GM18909 (cell line): Measurements from ENCODE around the gene CHRNA5.
"Not testable (repeated sequence)": the region's sequence is repeated elsewhere in the genome, so short reads cannot be mapped to it uniquely, and the experiment has no call there.

Experiments used
- ATAC-seq: cut with Tn5 transposase; IDR thresholded peaks from one replicate; pipeline ENCODE4 v1.9.1; 2021; ENCODE audit warnings: mild to moderate bottlenecking; ENCODE audit not compliant: unreplicated experiment, poor library complexity

Gene CHRNA5

DNA sequence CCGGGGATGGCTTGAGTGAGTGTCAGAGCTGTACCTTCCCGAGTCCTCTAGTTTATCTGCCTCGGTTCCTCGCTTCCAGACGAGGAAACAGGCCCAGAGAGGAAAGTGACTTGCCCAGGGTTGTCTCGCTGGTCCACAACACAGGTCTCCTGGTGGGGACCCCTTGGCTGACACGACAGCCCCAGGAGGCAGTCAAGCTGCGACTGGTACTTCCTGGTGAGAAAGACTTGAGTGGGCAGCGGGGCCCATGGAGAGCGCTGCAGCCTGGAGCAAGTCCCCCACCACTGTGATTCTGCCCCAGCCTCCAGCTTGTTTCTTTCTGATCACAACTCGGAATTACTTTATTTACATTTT, 600 bp upstream of the CHRNA5 start:
- ATAC-seq = no peak

DNA sequence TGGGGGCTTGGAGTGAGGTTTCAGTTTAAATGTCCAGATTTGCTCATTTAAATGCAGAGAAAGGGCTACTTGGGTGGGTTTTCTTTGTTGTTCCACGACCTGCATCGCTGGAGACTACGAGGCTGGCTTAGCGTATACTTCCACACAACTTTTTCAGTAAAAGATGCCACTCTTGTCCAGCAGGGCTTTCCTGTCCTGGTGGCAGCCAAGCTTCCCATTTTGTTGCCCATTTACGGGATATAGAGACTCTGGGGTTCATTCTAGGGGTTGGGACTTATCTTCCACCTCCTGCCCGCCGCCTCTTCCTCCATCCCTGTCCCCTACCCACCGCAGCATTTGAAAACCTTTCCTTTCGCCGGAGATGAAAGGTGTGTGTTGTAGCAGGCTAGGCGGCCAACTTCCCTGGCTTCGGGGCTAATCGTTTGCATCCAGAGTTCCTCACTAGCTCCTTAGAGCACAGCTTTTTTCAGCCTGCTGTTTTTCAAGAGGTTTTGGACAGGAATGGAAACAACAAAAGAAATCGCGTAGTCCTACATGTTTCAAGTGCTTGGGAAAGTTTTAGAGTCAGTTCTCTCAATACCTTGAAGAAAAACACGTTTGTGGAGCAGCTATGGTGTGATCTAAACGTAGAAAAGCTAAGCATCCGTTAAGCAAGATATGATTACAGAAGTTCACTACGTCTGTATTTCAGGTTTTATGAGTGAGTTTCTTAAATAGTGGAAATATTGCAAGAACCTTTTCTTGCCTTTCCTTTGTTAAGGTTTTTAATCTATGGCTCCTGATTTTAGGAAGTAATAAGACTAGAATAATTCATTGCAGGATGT, 843 bp downstream of the CHRNA5 start:
- ATAC-seq = no peak

- ATAC-seq = no peak
These were observed 2.2 kb downstream of the CHRNA5 start for GRCh38 chr15:78567531-78567930.

DNA sequence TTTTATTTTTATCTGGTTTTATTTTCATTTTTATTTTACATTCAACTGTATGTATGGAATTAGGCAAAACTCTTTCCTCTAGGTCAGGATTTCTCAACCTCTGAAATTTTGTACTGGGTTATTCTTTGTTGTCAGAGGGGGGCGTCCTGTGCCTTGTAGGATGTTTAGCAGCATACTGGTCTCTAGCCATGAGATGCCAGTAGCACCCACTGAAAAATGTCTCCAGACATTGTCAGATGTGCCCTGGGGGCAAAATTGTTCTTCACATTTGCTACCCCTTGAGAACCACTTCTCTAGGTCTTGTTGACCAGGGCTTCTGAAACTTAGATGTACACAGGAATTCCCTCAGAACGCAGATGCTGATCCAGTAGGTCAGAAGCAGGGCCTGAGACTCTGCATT, 5.4 kb downstream of the CHRNA5 start:
- ATAC-seq = no peak

DNA sequence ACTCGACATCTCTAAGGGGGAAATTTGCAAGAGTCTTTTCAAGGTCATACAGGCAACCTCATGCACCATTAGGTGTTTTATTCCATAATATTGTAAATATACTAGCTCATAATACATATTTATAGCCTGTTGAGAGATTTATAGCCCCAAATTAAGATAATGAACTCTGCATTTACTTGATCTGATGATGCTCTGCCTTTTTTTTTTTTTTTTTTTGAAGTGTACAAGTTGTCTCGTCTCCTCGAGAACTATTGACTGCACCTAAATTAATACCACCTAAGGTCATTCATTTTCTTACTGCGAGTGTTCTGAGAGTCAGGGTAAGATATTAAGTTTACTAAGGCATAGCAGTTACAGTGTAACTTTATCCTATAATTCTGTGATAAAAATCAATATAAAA, 6.1 kb downstream of the CHRNA5 start:
- no peak for ATAC-seq

DNA sequence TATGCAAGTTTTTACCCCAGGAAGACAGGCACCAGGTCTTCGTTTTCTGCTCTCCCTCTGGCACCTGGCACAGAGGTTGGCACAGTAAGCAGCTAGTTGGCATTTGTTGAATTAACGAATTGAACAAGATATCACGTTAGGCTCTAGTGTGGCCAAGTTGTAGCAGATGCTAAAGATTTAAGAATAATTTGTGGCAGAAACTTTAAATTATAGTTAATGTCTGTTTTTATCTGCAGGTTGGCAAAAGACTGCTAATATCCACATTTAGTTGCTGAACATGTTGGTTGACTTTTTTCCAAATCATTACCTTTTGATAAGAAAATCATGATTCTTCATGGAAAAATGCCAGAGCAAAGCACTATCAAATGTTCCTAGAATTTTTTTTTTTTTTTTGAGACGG, 8.1 kb downstream of the CHRNA5 start:
- ATAC-seq = no peak

DNA sequence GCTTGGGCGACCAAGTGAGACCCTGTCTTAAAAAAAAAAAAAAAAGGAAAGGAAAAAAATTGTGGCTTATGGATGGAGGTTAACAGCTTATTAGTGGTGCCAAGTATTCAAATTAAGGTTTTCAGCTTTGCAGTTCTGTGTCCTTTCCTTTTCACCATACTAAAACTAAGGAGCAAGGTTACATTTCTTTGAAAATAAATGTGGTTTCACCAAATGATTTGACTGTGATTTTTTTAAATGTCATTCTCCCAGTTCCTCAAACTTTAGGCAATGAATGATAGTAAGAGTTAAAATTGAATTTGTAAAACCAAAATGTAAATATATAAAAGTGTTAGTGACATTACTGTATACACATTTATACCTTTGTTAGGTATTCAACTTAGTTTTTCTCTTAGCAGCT, 9.6 kb downstream of the CHRNA5 start:
- ATAC-seq = no peak

- ATAC-seq = no peak
These were observed 32.3 kb downstream of the CHRNA5 start for GRCh38 chr15:78597583-78597982.

GRCh38 chr15:78598348-78598747, 33.0 kb downstream of the CHRNA5 start:
- ATAC-seq = no peak

DNA sequence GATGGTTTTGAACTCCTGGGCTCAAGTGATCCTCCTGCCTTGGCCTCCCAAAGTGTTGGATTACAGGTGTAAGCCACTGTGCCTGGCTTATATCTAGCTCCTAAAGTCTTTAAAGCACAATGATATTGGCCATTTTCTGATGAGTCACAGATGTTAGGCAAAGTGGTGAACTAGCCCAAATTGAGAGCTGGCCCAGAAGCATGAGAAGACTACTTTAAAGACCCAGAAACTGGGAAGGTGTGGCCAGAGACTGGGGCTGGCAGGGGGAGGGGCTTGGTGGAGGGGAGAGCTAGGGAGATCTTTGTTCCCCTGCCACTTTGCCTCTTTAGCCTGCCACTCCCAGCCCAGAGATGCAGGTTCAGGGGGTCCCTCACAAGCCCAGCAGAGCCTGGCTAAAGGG, 33.9 kb downstream of the CHRNA5 start:
- no peak for ATAC-seq

DNA sequence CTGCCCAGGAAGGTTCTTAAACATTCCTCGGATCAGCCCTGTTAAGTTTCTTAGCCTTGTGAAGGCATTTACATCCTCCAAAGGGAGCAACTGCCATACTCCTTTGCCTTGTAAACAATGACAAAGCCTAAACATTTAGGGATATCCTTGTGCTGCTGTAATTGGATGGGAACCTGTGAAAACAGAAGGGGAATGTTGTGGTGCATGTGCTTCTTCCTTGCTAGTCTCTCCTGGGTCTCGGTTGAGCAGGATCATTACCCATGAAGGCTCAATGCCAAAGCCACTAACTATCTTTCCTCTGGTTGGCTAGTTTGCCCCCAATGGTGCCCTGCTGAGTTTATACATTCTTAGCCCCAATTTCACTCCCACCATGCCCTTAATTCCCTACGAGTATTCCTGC, 38.1 kb downstream of the CHRNA5 start:
- no peak for ATAC-seq

DNA sequence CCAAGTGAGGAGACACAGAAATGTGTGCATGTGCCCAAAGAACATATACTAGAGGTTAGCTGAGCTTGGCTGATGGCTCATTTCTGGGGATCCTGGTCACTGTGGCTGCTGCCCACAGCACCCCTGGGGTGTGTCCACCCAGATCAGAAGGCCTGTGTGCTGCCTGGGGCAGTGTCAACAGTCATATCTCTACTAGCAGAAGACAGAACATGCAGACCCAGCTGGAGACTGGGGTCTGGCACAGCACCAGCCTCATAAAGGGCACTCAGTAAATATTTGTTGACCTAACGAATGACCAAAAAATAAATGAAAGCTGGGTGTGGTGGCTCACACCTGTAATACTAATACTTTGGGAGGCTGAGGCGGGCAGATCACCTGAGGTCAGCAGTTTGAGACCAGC, 39.1 kb downstream of the CHRNA5 start:
- ATAC-seq = no peak

DNA sequence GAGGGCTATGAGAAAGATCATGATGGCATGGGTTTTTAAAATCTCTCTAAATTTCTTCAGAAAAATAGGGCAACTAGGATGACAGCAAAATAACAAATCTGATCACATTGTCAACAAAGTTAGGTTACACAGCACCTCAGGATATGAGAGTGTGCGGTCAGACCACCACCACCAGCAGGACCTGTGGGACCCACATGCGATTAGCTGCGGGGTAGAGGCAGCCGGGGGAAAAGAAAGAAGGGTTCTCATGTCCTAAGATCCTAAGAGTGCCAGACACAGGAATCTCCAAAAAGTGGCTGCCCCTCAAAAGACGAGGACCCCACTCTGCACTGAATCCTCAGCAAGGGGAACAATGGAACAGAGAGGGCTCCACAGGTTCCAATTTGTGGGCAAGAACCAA, 39.9 kb downstream of the CHRNA5 start:
- no peak for ATAC-seq

GRCh38 chr15:78605680-78606079, 40.4 kb downstream of the CHRNA5 start:
- ATAC-seq = no peak

GRCh38 chr15:78609551-78609950, 44.2 kb downstream of the CHRNA5 start:
- not testable (repeated sequence) for ATAC-seq

DNA sequence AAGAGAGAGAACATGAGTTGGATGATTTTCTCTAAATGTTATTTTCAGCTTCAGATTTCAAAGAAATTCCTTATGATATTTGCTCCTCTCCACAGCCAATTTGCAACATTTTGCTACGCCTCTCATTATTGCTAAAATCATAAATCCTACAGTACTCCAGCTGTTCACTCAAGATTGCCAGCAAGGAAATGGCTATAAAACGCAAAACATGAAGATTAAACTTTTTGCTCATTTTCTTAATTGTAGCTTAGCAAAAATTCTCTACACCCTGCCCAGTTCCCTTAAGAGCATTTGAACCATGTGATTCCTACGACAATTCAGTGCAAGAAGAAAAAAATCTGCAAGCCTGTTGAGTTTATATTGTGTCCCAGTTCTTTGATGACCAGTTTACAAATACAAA, 48.7 kb downstream of the CHRNA5 start:
- no peak for ATAC-seq

DNA sequence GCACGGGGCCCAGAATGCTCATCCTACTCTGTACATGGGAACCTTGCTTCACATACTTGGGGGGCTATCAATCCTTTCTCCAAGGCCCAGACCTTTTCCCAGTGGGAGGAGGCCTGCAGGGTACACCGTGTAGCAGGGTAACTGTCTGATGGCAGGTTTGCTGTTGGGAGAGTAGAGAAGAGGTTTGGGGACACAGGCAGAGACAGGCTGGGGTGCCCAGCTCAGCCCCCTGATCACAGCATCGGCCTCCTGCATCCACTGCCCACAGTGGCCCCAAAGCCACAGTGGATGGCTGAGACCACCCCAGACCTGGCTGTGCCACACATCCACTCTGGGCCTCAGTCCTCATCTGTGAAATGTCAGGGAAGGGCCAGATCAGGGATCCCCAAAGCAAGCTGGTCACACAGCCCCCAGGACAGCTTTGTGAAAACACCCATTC, 49.9 kb downstream of the CHRNA5 start:
- ATAC-seq = no peak

GRCh38 chr15:78616506-78616905, 51.2 kb downstream of the CHRNA5 start:
- no peak for ATAC-seq

DNA sequence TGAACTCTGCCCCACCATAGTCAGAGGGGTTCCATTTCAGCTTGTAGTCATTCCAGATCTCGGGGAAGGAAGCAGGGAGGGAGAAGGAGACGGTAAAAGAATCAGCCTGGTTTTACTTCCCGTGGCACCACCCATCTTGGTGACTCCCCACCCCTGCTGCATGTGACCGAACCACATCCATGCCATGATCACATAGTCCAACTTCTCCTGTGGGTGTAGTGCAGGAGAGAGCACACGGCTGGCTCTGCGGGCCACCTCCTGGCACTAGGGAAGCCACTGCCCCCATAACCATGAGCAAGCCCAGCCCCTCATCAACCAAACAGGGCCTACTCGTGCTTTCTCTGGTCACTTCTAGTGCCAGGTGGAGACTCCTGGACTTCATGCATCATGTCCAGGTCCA, 51.8 kb downstream of the CHRNA5 start:
- no peak for ATAC-seq

- ATAC-seq = no peak
These were observed 52.2 kb downstream of the CHRNA5 start for GRCh38 chr15:78617516-78617915.

DNA sequence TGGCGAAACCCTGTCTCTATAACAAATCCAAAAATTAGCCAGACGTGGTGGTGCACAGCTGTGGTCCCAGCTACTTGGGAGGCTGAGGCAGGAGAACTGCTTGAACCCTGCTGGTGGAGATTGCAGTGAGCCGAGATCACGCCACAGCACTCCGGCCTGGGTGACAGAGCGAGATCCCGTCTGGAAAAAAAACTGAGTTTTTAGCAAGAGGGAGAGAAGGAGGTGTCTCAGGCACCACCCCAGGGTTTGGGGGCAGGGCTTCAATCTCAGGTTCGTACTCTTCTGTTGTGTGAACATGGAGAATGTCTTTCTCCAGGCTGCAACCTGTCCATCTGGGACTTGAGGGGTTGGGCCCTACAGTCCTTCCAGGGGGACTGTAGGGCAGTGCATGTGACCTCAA, 52.7 kb downstream of the CHRNA5 start:
- ATAC-seq = no peak

- no peak for ATAC-seq
These were observed 53.2 kb downstream of the CHRNA5 start for GRCh38 chr15:78618490-78618934.
